ENCODE data around the gene ETNK2. TPM values are rescaled to one million over a fixed set of nuclear protein-coding genes. Genes with fewer than 3 reads are reported as not detected.

Gene ETNK2
- total and polyA plus RNA-seq, 2 of the 13 experiments (the other 11 are each of a cell fraction or from before 2014, with no cell fraction given) = 15.5 to 42.8 TPM

GRCh38 chr1:204181116-204181515, 29.3 kb upstream of the ETNK2 start (continued):
- no peak for TF ChIP-seq ZBTB43 (CRISPR knock-in tag; conservative IDR thresholded peaks at IDR 0.05)
- TF ChIP-seq, protein P1, sequence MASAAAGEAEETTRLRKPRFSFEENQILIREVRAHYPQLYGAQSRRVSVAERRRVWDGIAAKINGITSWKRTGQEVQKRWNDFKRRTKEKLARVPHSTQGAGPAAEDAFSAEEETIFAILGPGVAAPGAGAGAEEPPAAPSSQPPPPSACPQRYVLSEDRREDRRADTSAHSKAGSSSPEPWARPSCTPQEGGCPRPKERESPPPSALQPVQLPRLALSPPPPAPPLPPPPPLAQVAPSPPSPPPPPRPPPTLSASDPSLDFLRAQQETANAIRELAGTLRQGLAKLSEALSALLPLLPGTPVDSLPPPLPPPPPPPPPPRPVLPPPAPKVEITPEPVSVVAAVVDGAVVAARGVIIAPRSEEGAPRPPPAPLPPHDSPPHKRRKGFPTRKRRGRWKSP (CRISPR knock-in tag; IDR thresholded peaks at IDR 0.05) = no peak

GRCh38 chr1:204180133-204180532, 28.3 kb upstream of the ETNK2 start:
- no peak overlapping the region for H3K27ac ChIP-seq (ENCODE audit: extremely low read length, insufficient read depth, low read length)
- H3K9me3 ChIP-seq (ENCODE audit: low read length) = no peaks in the 10 kb centered on the region
- in situ Hi-C loops (cut with HindIII; ENCODE audit: extremely low pct_ligation_motif_present, low pct_unique_long_range_greater_than_20kb) = no loop called here
- no peaks in the 10 kb centered on the region for H3K79me2 ChIP-seq (ENCODE audit: insufficient read depth, low read length)
- H3K27me3 ChIP-seq (ENCODE audit: control insufficient read depth in 1 of 2, insufficient read depth in 2 of 2, low read length in 2 of 2) = peaks cover 0 to 11% of the 10 kb centered on the region in 2 experiments; a peak in 1 of 5 replicates
- H3K4me3 ChIP-seq (replicated peaks in 1 of 3; ENCODE audit: insufficient read depth in 1 of 3, low read depth in 2 of 3, low read length in 3 of 3) = no peak overlapping the region
- ChIA-PET CTCF (ENCODE audit: low intra/inter-chr PET ratio, low total read pairs) (no interaction called here), POLR2A (interaction anchor here (1.2 to 2.4 kb wide), 3 partner anchors 9 to 34 kb away, joined by 3 to 7 read pairs (median 5); partner anchors contain the start of gene GOLT1A)
- H2AFZ ChIP-seq (ENCODE audit: low read length) = no peak overlapping the region
- peak; percentile 78 for ATAC-seq
- peaks cover 20% of the 10 kb centered on the region for H3K4me1 ChIP-seq (ENCODE audit: insufficient read depth, low read length)
- no TSS peak for BruUV-seq (replicated peaks)
- peak; percentile 62 for FAIRE-seq
- no peak overlapping the region for H3K9ac ChIP-seq (ENCODE audit: insufficient read depth, low read depth, low read length)
- no peak overlapping the region for H3K4me2 ChIP-seq (ENCODE audit: low read depth, low read length)
- intact Hi-C loops (cut with micrococcal nuclease; ENCODE audit: unreplicated experiment) = no loop called here
- H3K36me3 ChIP-seq (replicated peaks in 1 of 2; ENCODE audit: control insufficient read depth in 1 of 2, insufficient read depth in 2 of 2, low read length in 2 of 2) = no peaks in the 10 kb centered on the region
- WGBS (ENCODE audit: low lambda C conversion rate) = 4% methylated on average over 6 of the region's 6 CpGs
- H4K20me1 ChIP-seq (ENCODE audit: insufficient read depth, low read length) = no peaks in the 10 kb centered on the region
- DNase-seq (ENCODE audit: low spot score) = peak; percentile 82
- TF ChIP-seq ZNF550 (CRISPR knock-in tag; IDR thresholded peaks at IDR 0.05; ENCODE audit: borderline replicate concordance) (no peak), KMT2A (CRISPR knock-in tag; IDR thresholded peaks at IDR 0.05) (no peak), ZNF292 (CRISPR knock-in tag; IDR thresholded peaks at IDR 0.05; ENCODE audit: borderline replicate concordance, low read depth) (peak; percentile 66; the same call in 1 of the 2 replicates), POGK (CRISPR knock-in tag; conservative IDR thresholded peaks at IDR 0.05) (peak; percentile 87), TAF1 (CRISPR knock-in tag; IDR thresholded peaks at IDR 0.05) (no peak), EP300 (IDR thresholded peaks at IDR 0.05; ENCODE audit: low read depth in 2 of 2, low read length in 2 of 2) (0 out of 4 replicates have a peak, but pooled peaks of 1 of the 2 experiments have one; percentile 3), EP300 (CRISPR knock-in tag; IDR thresholded peaks at IDR 0.05; ENCODE audit: borderline replicate concordance) (no peak), SMARCE1 (IDR thresholded peaks at IDR 0.05; ENCODE audit: borderline replicate concordance) (no peak), ZFP90 (CRISPR knock-in tag; IDR thresholded peaks at IDR 0.05; ENCODE audit: borderline replicate concordance) (no peak), RCOR2 (CRISPR knock-in tag; IDR thresholded peaks at IDR 0.05) (0 out of 2 replicates have a peak, but pooled peaks have one; percentile 42), RBAK (CRISPR knock-in tag; IDR thresholded peaks at IDR 0.05) (no peak)
- TF ChIP-seq, protein P2, sequence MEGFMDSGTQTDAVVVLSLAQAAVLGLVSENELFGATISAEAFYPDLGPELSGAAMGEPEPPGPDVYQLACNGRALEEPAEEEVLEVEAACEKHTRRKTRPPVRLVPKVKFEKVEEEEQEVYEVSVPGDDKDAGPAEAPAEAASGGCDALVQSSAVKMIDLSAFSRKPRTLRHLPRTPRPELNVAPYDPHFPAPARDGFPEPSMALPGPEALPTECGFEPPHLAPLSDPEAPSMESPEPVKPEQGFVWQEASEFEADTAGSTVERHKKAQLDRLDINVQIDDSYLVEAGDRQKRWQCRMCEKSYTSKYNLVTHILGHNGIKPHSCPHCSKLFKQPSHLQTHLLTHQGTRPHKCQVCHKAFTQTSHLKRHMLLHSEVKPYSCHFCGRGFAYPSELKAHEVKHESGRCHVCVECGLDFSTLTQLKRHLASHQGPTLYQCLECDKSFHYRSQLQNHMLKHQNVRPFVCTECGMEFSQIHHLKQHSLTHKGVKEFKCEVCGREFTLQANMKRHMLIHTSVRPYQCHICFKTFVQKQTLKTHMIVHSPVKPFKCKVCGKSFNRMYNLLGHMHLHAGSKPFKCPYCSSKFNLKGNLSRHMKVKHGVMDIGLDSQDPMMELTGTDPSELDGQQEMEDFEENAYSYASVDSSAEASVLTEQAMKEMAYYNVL (CRISPR knock-in tag; IDR thresholded peaks at IDR 0.05; ENCODE audit: borderline replicate concordance) = peak; percentile 20; the same call in 1 of the 2 replicates
